Endothelial cell of umbilical vein (primary cell): ENCODE results near the gene CIDEA.

Source experiments
- CTCF ChIP-seq, 2 donors: IDR thresholded peaks; 1 replicate in 1 of 2; 2 replicates in 1 of 2; pipeline ENCODE4 v1.5.1; 2011; ENCODE audit warnings: low read length in 2 of 2, mild to moderate bottlenecking in 2 of 2, moderate library complexity in 2 of 2, control low read depth in 1 of 2, inconsistent platforms in 1 of 2, low read depth in 1 of 2; ENCODE audit not compliant: insufficient read depth in 1 of 2; ENCODE audit errors: extremely low read depth in 1 of 2
- POLR2A ChIP-seq: IDR thresholded peaks from 2 replicates; pipeline ENCODE4 v1.6.1; 2012; ENCODE audit warnings: low read depth, mild to moderate bottlenecking, control low read depth, low read length
- POLR2AphosphoS5 ChIP-seq: IDR thresholded peaks from 2 replicates; pipeline ENCODE4 v1.6.1; 2012; ENCODE audit warnings: low read depth, mild to moderate bottlenecking, control low read depth, low read length, moderate library complexity; ENCODE audit not compliant: insufficient read depth

- TF ChIP-seq CTCF (IDR thresholded peaks at IDR 0.05; ENCODE audit: extremely low read depth in 1 of 2, insufficient read depth in 1 of 2, low read depth in 1 of 2, low read length in 2 of 2) (no peak), POLR2A (no peak), POLR2AphosphoS5 (no peak)
Observed at GRCh38 chr18:12233378-12233777, 20.8 kb upstream of the CIDEA start.
